Measurements from ENCODE around the gene FBN3.
A peak's percentile ranks its signal among the peaks of the same experiment; 100 is the strongest.
"Not testable (repeated sequence)": the region's sequence is repeated elsewhere in the genome, so short reads cannot be mapped to it uniquely, and the experiment has no call there.

Gene FBN3

GRCh38 chr19:8149261-8150094 lies at the start of gene FBN3:
Gene FBN3, minus strand, starts transcription at chr19:8149592. Its CDS starts 2,112 bp downstream, at chr19:8147480.
- DNase-seq, result peak; percentile 30

GRCh38 chr19:8196271-8196927 lies 47.0 kb upstream of the FBN3 start:
- DNase-seq, result no peak

- no peak for DNase-seq
Observed at GRCh38 chr19:8194528-8195267, 45.3 kb upstream of the FBN3 start.

- DNase-seq, result no peak
Observed at GRCh38 chr19:8192221-8192820, 42.9 kb upstream of the FBN3 start.

- no peak for DNase-seq
Observed at GRCh38 chr19:8185343-8186068, 36.1 kb upstream of the FBN3 start.

GRCh38 chr19:8184274-8184673 lies 34.9 kb upstream of the FBN3 start:
- DNase-seq, result no peak

GRCh38 chr19:8180018-8180417 lies 30.6 kb upstream of the FBN3 start:
- DNase-seq, result no peak

- no peak for DNase-seq
Observed at GRCh38 chr19:8174706-8175105, 25.3 kb upstream of the FBN3 start.

- DNase-seq, result no peak
Observed at GRCh38 chr19:8168537-8168936, 19.1 kb upstream of the FBN3 start.

- DNase-seq, result peak; percentile 10
Observed at GRCh38 chr19:8167985-8168384, 18.6 kb upstream of the FBN3 start.

GRCh38 chr19:8163759-8164158 lies 14.4 kb upstream of the FBN3 start:
- DNase-seq, result no peak

GRCh38 chr19:8161135-8161646 lies 11.8 kb upstream of the FBN3 start:
- DNase-seq, result no peak

GRCh38 chr19:8159322-8159721 lies 9.9 kb upstream of the FBN3 start:
- not testable (repeated sequence) for DNase-seq

- peak; percentile 69 for DNase-seq
Observed at GRCh38 chr19:8158411-8159074, 9.2 kb upstream of the FBN3 start.

GRCh38 chr19:8155318-8155717 lies 5.9 kb upstream of the FBN3 start:
- no peak for DNase-seq

GRCh38 chr19:8154014-8154413 lies 4.6 kb upstream of the FBN3 start:
- not testable (repeated sequence) for DNase-seq

GRCh38 chr19:8151767-8152035 lies 2.3 kb upstream of the FBN3 start:
- no peak for DNase-seq

GRCh38 chr19:8150998-8151766 lies 1.8 kb upstream of the FBN3 start:
- no peak for DNase-seq

GRCh38 chr19:8150178-8150865 lies 930 bp upstream of the FBN3 start:
- no peak for DNase-seq
